ENCODE results near the gene DDX23.

DNA sequence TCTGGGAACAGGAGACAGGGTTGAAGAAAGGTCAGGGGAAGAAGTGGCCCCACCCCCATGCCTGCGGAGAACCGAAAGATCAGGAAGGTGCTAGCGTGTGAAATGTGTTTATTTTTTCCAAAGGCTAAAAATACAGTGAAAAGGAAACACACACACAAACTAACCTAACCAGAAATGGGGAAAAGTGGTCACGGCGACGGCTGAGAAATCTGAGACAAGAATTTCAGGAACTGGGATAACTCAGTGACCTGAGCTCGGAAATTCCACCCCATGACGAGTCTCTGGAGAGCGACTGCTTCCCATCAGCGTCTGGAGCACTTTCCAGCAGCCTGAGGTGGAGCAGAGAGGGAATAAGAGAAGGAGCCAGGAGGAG, 30.3 kb upstream of the DDX23 start:
- TF ChIP-seq, protein P1, sequence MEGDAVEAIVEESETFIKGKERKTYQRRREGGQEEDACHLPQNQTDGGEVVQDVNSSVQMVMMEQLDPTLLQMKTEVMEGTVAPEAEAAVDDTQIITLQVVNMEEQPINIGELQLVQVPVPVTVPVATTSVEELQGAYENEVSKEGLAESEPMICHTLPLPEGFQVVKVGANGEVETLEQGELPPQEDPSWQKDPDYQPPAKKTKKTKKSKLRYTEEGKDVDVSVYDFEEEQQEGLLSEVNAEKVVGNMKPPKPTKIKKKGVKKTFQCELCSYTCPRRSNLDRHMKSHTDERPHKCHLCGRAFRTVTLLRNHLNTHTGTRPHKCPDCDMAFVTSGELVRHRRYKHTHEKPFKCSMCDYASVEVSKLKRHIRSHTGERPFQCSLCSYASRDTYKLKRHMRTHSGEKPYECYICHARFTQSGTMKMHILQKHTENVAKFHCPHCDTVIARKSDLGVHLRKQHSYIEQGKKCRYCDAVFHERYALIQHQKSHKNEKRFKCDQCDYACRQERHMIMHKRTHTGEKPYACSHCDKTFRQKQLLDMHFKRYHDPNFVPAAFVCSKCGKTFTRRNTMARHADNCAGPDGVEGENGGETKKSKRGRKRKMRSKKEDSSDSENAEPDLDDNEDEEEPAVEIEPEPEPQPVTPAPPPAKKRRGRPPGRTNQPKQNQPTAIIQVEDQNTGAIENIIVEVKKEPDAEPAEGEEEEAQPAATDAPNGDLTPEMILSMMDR (IDR thresholded peaks at IDR 0.05), result no peak
- TF ChIP-seq POLR2A (IDR thresholded peaks at IDR 0.05), result no peak

Measured in Peyer's patch (tissue), 4 donors.